Natural killer cell (primary cell): ENCODE measurements around the gene UBE2G2. TPM values are rescaled to one million over a fixed set of nuclear protein-coding genes. Genes with fewer than 3 reads are reported as not detected.

ENCODE experiments used
- ATAC-seq, 3 donors: fragments of 150-1000 bp in 2 of 3; fragments of 200-7000 bp in 1 of 3; cut with Tn5 transposase; 1 replicate in 1 of 3; 2 replicates in 2 of 3; pipeline ENCODE4 v1.10.0; 2021; ENCODE audit warnings: mild to moderate bottlenecking in 2 of 3, moderate library complexity in 2 of 3
- DNase-seq, 2 donors: peaks; one replicate each; pipeline versions ENCODE4 v3.0.0 to v3.0.0-alpha.2; 2013 to 2021; ENCODE audit warnings: mixed read lengths in 1 of 2
- H3K27ac ChIP-seq: one replicate; pipeline ENCODE4 v1.5.1; 2013; ENCODE audit warnings: mild to moderate bottlenecking, low read length
- H3K27me3 ChIP-seq: one replicate; pipeline ENCODE4 v1.6.1; 2013; ENCODE audit warnings: low read length; ENCODE audit not compliant: control insufficient read depth, insufficient read depth
- H3K36me3 ChIP-seq: one replicate; pipeline ENCODE4 v1.6.1; 2013; ENCODE audit warnings: low read length; ENCODE audit not compliant: control insufficient read depth, insufficient read depth
- H3K4me1 ChIP-seq: one replicate; pipeline ENCODE4 v1.6.1; 2013; ENCODE audit warnings: low read length; ENCODE audit not compliant: control insufficient read depth, insufficient read depth
- H3K4me3 ChIP-seq: one replicate; pipeline ENCODE4 v1.5.1; 2013; ENCODE audit warnings: low read length
- H3K9me3 ChIP-seq: one replicate; pipeline ENCODE4 v1.6.1; 2013; ENCODE audit warnings: low read length; ENCODE audit not compliant: control insufficient read depth, insufficient read depth
- H3K27ac Mint-ChIP-seq, 2 donors: one replicate each; pipeline ENCODE4 v1.8.0; 2022; ENCODE audit warnings: mild to moderate bottlenecking in 2 of 2, mixed read lengths in 2 of 2, moderate library complexity in 1 of 2
- H3K27me3 Mint-ChIP-seq, 2 donors: one replicate each; pipeline ENCODE4 v1.8.0; 2022; ENCODE audit warnings: low read depth in 2 of 2, mixed read lengths in 2 of 2
- H3K36me3 Mint-ChIP-seq: one replicate; pipeline ENCODE4 v1.8.0; 2022; ENCODE audit warnings: mixed read lengths
- H3K4me1 Mint-ChIP-seq, 2 donors: one replicate each; pipeline ENCODE4 v1.8.0; 2022; ENCODE audit warnings: mixed read lengths in 2 of 2
- H3K4me3 Mint-ChIP-seq: one replicate; pipeline ENCODE4 v1.8.0; 2022; ENCODE audit warnings: mild to moderate bottlenecking, moderate library complexity, mixed read lengths
- H3K9me3 Mint-ChIP-seq, 2 donors: one replicate each; pipeline ENCODE4 v1.8.0; 2022; ENCODE audit warnings: mixed read lengths in 2 of 2
- CTCF ChIP-seq: fragments of 200-600 bp; IDR thresholded peaks from one replicate; pipeline ENCODE4 v1.8.0; 2022; ENCODE audit warnings: antibody characterized with exemption
- WGBS: methylation state at CpG from one replicate; pipeline ENCODE4 v1.1.7; 2013; ENCODE audit warnings: missing lambda C conversion rate; ENCODE audit not compliant: insufficient coverage; 5-methylcytosine and 5-hydroxymethylcytosine counted together
- intact Hi-C: fragments of 100-400 bp; cut with micrococcal nuclease; formaldehyde crosslinking; loops from one replicate; pipeline ENCODE4 v1.14.2; 2022
- total RNA-seq, 4 donors: library from RNA; stranded (reverse); fragments of 120-200 nt in 1 of 4; gene quantifications; one replicate each; pipeline versions ENCODE4 v1.2.3 to v1.2.4, GENCODE V29; 2013 to 2022

The UBE2G2 gene
- total RNA-seq, 3 donors from 2014 or later (not counting 1 experiment from before 2014, with no cell fraction given) = 89.1 to 109 (median 107) TPM

DNA sequence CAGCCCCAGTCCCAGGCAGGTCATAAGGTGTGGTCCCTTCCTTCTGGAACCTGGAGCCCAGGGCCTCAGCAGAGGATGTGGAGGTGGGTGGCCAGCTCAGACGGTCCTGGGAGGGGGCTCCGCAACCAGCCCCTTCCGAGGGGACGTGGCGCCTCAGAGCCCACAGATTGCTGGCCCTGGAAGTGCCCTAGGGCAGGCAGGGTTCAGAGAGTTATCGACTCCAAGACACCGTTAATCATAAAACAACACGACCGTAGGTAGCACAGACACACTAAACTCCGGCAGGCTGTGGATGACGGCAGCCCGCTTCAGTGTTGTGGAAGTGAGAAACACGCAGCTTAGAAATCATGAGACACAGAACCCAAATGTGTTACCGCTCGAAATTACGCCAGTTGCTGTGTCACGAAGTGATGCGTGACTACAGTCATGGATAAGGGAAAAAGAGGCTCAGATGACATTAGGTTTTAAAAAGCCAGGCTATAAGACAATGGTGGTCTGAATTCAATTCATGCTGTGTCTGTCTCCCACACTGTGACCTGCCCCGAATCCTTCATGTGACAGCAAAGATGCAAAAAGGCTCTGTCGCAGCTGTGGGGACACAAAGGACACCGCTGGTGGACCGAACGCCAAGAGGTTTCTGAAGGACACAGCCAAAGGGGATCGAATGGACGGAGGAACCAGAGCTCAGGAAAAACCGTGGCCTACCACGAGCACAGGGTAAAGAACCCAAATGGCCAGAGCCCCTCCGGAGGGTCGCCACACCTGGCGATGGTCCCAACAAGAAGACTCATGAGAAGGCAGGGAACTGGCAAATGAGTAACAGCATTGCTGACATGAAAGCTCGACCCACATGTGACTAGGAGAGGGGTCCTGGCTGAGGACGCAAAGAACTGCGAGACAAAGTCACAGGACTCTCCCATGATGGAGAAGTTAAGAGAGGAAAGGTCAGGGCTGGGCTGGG, 17.9 kb upstream of the UBE2G2 start:
- Mint-ChIP-seq H3K4me3 (peak overlapping the region; percentile 59), H3K9me3 (peaks cover 7% of the 10 kb centered on the region in 2 donors), H3K4me1 (peaks cover 1 to 6% of the 10 kb centered on the region in 2 donors), H3K27ac (peak overlapping the region; percentile 21 to 51), H3K36me3 (peaks cover 12% of the 10 kb centered on the region), H3K27me3 (peaks cover 0 to 6% of the 10 kb centered on the region in 2 donors)
- H3K36me3 ChIP-seq = no peaks in the 10 kb centered on the region
- H3K4me1 ChIP-seq = peaks cover 14% of the 10 kb centered on the region
- intact Hi-C loops = loop anchor here (2.0 kb wide), 1 partner anchor 55 kb away; no protein-coding TSS in a partner anchor
- TF ChIP-seq CTCF = no peak
- WGBS = 97% methylated on average over 33 of the region's 33 CpGs
- no peaks in the 10 kb centered on the region for H3K27me3 ChIP-seq
- no peak for ATAC-seq
- peak in 1 of 2 donors; percentile 25 for DNase-seq
- no peak overlapping the region for H3K4me3 ChIP-seq
- H3K27ac ChIP-seq = no peak overlapping the region
- peaks cover 14% of the 10 kb centered on the region for H3K9me3 ChIP-seq

- H3K36me3 ChIP-seq = no peaks in the 10 kb centered on the region
- peaks cover 7% of the 10 kb centered on the region in 2 donors for H3K9me3 Mint-ChIP-seq
- H3K4me1 ChIP-seq = peaks cover 14% of the 10 kb centered on the region
- no peaks in the 10 kb centered on the region for H3K27me3 ChIP-seq
- H3K9me3 ChIP-seq = peaks cover 14% of the 10 kb centered on the region
- peaks cover 0 to 4% of the 10 kb centered on the region in 2 donors for H3K27me3 Mint-ChIP-seq
- DNase-seq = peak in 1 of 2 donors; percentile 17
- H3K27ac Mint-ChIP-seq = peak overlapping the region in 1 of 2 donors; percentile 82
- intact Hi-C loops = loop anchor here (2.0 kb wide), 1 partner anchor 56 kb away; no protein-coding TSS in a partner anchor
- no peak for TF ChIP-seq CTCF
- H3K4me3 ChIP-seq = peak overlapping the region; percentile 43
- H3K36me3 Mint-ChIP-seq = peaks cover 12% of the 10 kb centered on the region
- H3K4me1 Mint-ChIP-seq = peaks cover 6 to 8% of the 10 kb centered on the region in 2 donors
- peak overlapping the region; percentile 73 for H3K27ac ChIP-seq
- WGBS = 62% methylated on average over 37 of the region's 37 CpGs
- no peak for ATAC-seq
- H3K4me3 Mint-ChIP-seq = peak overlapping the region; percentile 58
These were observed 17.0 kb upstream of the UBE2G2 start for GRCh38 chr21:44818640-44819011.

DNA sequence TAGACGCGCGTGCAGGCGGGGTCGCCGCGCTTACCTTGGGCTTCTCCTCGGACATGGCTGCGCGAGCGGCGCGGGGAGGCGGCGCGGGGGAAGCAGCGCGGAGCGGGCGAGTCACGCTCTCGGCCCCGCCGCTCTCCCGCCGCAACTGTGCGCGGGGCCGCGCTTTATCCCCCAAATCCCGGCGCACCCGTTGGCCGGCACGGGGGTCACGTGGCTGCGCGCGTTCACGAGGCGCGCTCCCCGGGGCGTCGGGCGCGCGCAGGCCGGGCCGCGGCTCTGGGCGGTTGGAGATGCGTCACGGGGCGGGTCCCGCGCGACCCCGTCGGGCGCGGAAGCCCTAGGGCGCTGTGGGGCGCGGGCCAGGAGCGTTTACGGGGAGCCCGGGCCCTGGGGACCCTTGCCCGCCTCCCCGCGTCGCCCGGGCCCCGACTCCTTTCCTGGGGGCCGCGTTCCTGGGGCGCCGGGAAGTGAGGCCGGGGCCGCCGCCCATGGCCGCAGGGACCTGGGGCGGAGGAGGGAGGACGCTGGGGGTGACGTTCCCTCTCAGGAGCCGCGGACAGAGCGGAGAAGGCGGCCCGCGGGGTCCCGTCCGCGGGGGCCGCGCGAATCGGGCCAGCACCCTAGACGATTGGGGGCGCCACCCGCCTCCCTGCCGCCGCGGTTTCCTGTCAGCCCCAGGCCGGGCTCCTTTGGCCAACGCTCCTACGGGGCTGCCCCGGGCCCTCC, 16.5 kb upstream of the UBE2G2 start, which contains the start of gene SUMO3:
TSS of gene SUMO3 (minus strand) at position 149 of the 726 bp plus-strand sequence. CDS start at position 55, 94 bp downstream.
- H3K27ac ChIP-seq = peak within 1 kb of the TSS; percentile 73
- no peak for TF ChIP-seq CTCF
- H3K9me3 Mint-ChIP-seq = peaks cover 7% of the 10 kb centered on the region in 2 donors
- ATAC-seq (peak; percentile 73 to 87 (median 74)), DNase-seq (peak; percentile 93 to 95)
- peaks cover 11% of the 10 kb centered on the region for H3K9me3 ChIP-seq
- WGBS = under 1% methylated on average over 108 of the region's 108 CpGs
- H3K27me3 ChIP-seq = no peaks in the 10 kb centered on the region
- H3K27me3 Mint-ChIP-seq = no peaks in the 10 kb centered on the region
- H3K4me1 ChIP-seq = peaks cover 14% of the 10 kb centered on the region
- H3K36me3 ChIP-seq = no peaks in the 10 kb centered on the region
- intact Hi-C loops = loop anchor here (2.0 kb wide), 1 partner anchor 57 kb away; no protein-coding TSS in a partner anchor
- H3K4me3 Mint-ChIP-seq = peak within 1 kb of the TSS; percentile 79
- H3K4me3 ChIP-seq = peak within 1 kb of the TSS; percentile 43
- H3K4me1 Mint-ChIP-seq = peaks cover 6 to 8% of the 10 kb centered on the region in 2 donors
- peaks cover 12% of the 10 kb centered on the region for H3K36me3 Mint-ChIP-seq
- H3K27ac Mint-ChIP-seq = peak within 1 kb of the TSS in 1 of 2 donors; percentile 82
